Liver (tissue), 9 donors: Measurements from ENCODE around the gene FGF10. TPM values are rescaled to one million over a fixed set of nuclear protein-coding genes. Genes with fewer than 3 reads are reported as not detected.

Experiments
- DNase-seq: peaks from one replicate; pipeline ENCODE4 v3.0.0-alpha.2; 2017; ENCODE audit warnings: low spot score
- H3K27ac ChIP-seq, 2 donors: one replicate each; pipeline ENCODE4 v1.7.0; 2013; ENCODE audit warnings: inconsistent platforms in 2 of 2, low read length in 2 of 2, control low read depth in 1 of 2, low read depth in 1 of 2, mild to moderate bottlenecking in 1 of 2
- H3K27me3 ChIP-seq, 4 donors: one replicate each; pipeline versions ENCODE4 v1.6.1 to v1.7.0; 2013; ENCODE audit warnings: low read length in 3 of 4, inconsistent platforms in 1 of 4, mild to moderate bottlenecking in 1 of 4, moderate library complexity in 1 of 4; ENCODE audit not compliant: control insufficient read depth in 4 of 4, insufficient read depth in 4 of 4
- H3K36me3 ChIP-seq, 4 donors: one replicate each; pipeline versions ENCODE4 v1.6.1 to v1.7.0; 2013; ENCODE audit warnings: low read length in 3 of 4, mild to moderate bottlenecking in 3 of 4, low read depth in 1 of 4, moderate library complexity in 1 of 4; ENCODE audit not compliant: control insufficient read depth in 4 of 4, insufficient read depth in 3 of 4
- H3K4me1 ChIP-seq, 4 donors: one replicate each; pipeline versions ENCODE4 v1.6.1 to v1.7.0; 2013; ENCODE audit warnings: low read length in 3 of 4, mild to moderate bottlenecking in 3 of 4, moderate library complexity in 1 of 4; ENCODE audit not compliant: control insufficient read depth in 4 of 4, insufficient read depth in 4 of 4
- H3K4me3 ChIP-seq, 3 donors: one replicate each; pipeline versions ENCODE4 v1.6.1 to v1.7.0; 2013; ENCODE audit warnings: low read length in 3 of 3, control low read depth in 1 of 3, low read depth in 1 of 3, mild to moderate bottlenecking in 1 of 3
- H3K9ac ChIP-seq, 2 donors: one replicate each; pipeline ENCODE4 v1.7.0; 2013; ENCODE audit warnings: low read length in 2 of 2, mild to moderate bottlenecking in 2 of 2, moderate library complexity in 2 of 2, control low read depth in 1 of 2, low read depth in 1 of 2
- H3K9me3 ChIP-seq, 4 donors: one replicate each; pipeline versions ENCODE4 v1.6.1 to v1.7.0; 2013; ENCODE audit warnings: low read length in 3 of 4; ENCODE audit not compliant: control insufficient read depth in 4 of 4
- EGR1 ChIP-seq, 2 donors: IDR thresholded peaks; 2 replicates each; pipeline ENCODE4 v1.6.1; 2016 to 2018; ENCODE audit warnings: antibody characterized with exemption in 2 of 2, low read depth in 2 of 2
- FOXA1 ChIP-seq: IDR thresholded peaks from 2 replicates; pipeline ENCODE4 v1.6.1; 2016; ENCODE audit warnings: antibody characterized with exemption
- FOXA2 ChIP-seq: IDR thresholded peaks from 2 replicates; pipeline ENCODE4 v1.6.1; 2016; ENCODE audit warnings: antibody characterized with exemption
- GABPA ChIP-seq, 2 donors: IDR thresholded peaks in 1 of 2; conservative IDR thresholded peaks in 1 of 2; 2 replicates each; pipeline ENCODE4 v1.6.1; 2016; ENCODE audit warnings: antibody characterized with exemption in 2 of 2, mild to moderate bottlenecking in 1 of 2, moderate library complexity in 1 of 2
- HNF4A ChIP-seq, 2 donors: conservative IDR thresholded peaks; 2 replicates each; pipeline ENCODE4 v1.6.1; 2016; ENCODE audit warnings: antibody characterized with exemption in 2 of 2, mild to moderate bottlenecking in 2 of 2
- HNF4G ChIP-seq: IDR thresholded peaks from 2 replicates; pipeline ENCODE4 v1.6.1; 2016; ENCODE audit warnings: antibody characterized with exemption
- NR2F2 ChIP-seq: IDR thresholded peaks from 2 replicates; pipeline ENCODE4 v1.6.1; 2016; ENCODE audit warnings: antibody characterized with exemption
- RAD21 ChIP-seq, 2 donors: IDR thresholded peaks; 2 replicates each; pipeline ENCODE4 v1.6.1; 2016; ENCODE audit warnings: antibody characterized with exemption in 2 of 2, mild to moderate bottlenecking in 2 of 2
- REST ChIP-seq: IDR thresholded peaks from 2 replicates; pipeline ENCODE4 v1.6.1; 2016; ENCODE audit warnings: antibody characterized with exemption, mild to moderate bottlenecking
- RXRA ChIP-seq, 2 donors: IDR thresholded peaks; 2 replicates each; pipeline ENCODE4 v1.6.1; 2017 to 2018; ENCODE audit warnings: antibody characterized with exemption in 2 of 2, mild to moderate bottlenecking in 1 of 2
- SP1 ChIP-seq: IDR thresholded peaks from 2 replicates; pipeline ENCODE4 v1.6.1; 2018; ENCODE audit warnings: antibody characterized with exemption, mild to moderate bottlenecking
- TAF1 ChIP-seq: conservative IDR thresholded peaks from 2 replicates; pipeline ENCODE4 v1.6.1; 2016; ENCODE audit warnings: antibody characterized with exemption, mild to moderate bottlenecking
- YY1 ChIP-seq: IDR thresholded peaks from 2 replicates; pipeline ENCODE4 v1.6.1; 2016; ENCODE audit warnings: antibody characterized with exemption, mild to moderate bottlenecking
- WGBS: extraction: QIAGEN DNeasy Blood & Tissue Kit; methylation state at CpG from one replicate; pipeline ENCODE4 v1.1.7; 2013; 5-methylcytosine and 5-hydroxymethylcytosine counted together
- polyA plus RNA-seq, 2 donors: library from polyadenylated mRNA; stranded (reverse) in 1 of 2; unstranded in 1 of 2; fragments of 200-250 nt in 1 of 2; fragments of >200 nt in 1 of 2; fragmentation: Nextera tagmentation in 1 of 2; extraction: Ambion mirVana in 1 of 2; gene quantifications; one replicate each; pipeline versions ENCODE4 v1.2.1 to v1.2.3, GENCODE V29; 2013 to 2015
- total RNA-seq, 2 donors: library from RNA; depleted of rRNA; stranded (reverse); fragments of >200 nt; gene quantifications; one replicate each; pipeline ENCODE4 v1.2.3, GENCODE V29; 2014
- TF ChIP-seq, protein P1 (sequence below): IDR thresholded peaks from 2 replicates; pipeline ENCODE4 v1.6.1; 2016; ENCODE audit warnings: antibody characterized with exemption
- TF ChIP-seq, protein P2 (sequence below): IDR thresholded peaks from 2 replicates; pipeline ENCODE4 v1.6.1; 2016; ENCODE audit warnings: antibody characterized with exemption
- TF ChIP-seq, protein P3 (sequence below): IDR thresholded peaks from 2 replicates; pipeline ENCODE4 v1.6.1; 2016; ENCODE audit warnings: antibody characterized with exemption
- donor health status: healthy.
- donor health status: healthy.
- donor health status: healthy.
- donor health status: healthy.
- donor health status: healthy.

FGF10 gene
- total and polyA plus RNA-seq, 4 donors: 0.12 to 0.61 (median 0.25) TPM; not detected in 1

DNA sequence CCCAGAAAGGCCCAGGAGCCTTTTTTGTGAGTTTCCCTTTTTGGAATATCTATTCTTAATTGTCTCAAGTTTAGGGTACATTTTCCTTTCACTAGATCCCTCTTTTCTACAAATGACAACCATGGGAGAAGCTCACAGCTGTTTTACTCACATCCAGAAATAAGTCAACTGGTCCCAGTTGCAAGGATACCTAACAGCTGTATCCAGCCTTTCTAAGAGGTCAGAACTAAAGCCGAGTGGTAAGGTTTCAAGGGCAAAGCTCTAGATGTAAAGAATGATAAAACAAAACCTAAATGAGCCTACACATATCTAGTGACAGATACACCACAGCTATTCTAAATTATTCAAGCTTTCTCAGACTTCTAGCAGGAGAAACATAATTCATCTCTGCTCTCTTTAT, 4.4 kb downstream of the FGF10 start:
- H3K27me3 ChIP-seq: peaks cover 0 to 22% (median 3%) of the 10 kb centered on the region in 4 donors
- H3K27ac ChIP-seq: no peak overlapping the region
- 13% methylated on average over 1 of the region's 1 CpG for WGBS
- DNase-seq: no peak
- H3K4me1 ChIP-seq: peaks cover 5 to 15% (median 10%) of the 10 kb centered on the region in 4 donors
- no peaks in the 10 kb centered on the region for H3K36me3 ChIP-seq
- H3K4me3 ChIP-seq: no peak overlapping the region
- no peak overlapping the region for H3K9ac ChIP-seq
- no peaks in the 10 kb centered on the region for H3K9me3 ChIP-seq
- TF ChIP-seq FOXA1 (no peak), RXRA (IDR thresholded peaks at IDR 0.05) (no peak), TAF1 (no peak), SP1 (no peak), YY1 (no peak), EGR1 (IDR thresholded peaks at IDR 0.05; ENCODE audit: low read depth in 2 of 2) (no peak), NR2F2 (no peak), RAD21 (IDR thresholded peaks at IDR 0.05) (no peak), REST (no peak), GABPA (IDR thresholded peaks at IDR 0.05 in 1 of 2, conservative IDR thresholded peaks at IDR 0.05 in 1 of 2) (no peak), HNF4A (conservative IDR thresholded peaks at IDR 0.05) (no peak), HNF4G (no peak)
- TF ChIP-seq, protein P1, sequence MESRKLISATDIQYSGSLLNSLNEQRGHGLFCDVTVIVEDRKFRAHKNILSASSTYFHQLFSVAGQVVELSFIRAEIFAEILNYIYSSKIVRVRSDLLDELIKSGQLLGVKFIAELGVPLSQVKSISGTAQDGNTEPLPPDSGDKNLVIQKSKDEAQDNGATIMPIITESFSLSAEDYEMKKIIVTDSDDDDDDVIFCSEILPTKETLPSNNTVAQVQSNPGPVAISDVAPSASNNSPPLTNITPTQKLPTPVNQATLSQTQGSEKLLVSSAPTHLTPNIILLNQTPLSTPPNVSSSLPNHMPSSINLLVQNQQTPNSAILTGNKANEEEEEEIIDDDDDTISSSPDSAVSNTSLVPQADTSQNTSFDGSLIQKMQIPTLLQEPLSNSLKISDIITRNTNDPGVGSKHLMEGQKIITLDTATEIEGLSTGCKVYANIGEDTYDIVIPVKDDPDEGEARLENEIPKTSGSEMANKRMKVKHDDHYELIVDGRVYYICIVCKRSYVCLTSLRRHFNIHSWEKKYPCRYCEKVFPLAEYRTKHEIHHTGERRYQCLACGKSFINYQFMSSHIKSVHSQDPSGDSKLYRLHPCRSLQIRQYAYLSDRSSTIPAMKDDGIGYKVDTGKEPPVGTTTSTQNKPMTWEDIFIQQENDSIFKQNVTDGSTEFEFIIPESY: no peak
- TF ChIP-seq, protein P2, sequence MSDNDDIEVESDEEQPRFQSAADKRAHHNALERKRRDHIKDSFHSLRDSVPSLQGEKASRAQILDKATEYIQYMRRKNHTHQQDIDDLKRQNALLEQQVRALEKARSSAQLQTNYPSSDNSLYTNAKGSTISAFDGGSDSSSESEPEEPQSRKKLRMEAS: no peak

- Histone ChIP-seq H3K9ac (no peak overlapping the region), H3K9me3 (no peaks in the 10 kb centered on the region), H3K36me3 (no peaks in the 10 kb centered on the region), H3K27ac (no peak overlapping the region), H3K27me3 (peaks cover 0 to 16% (median 3%) of the 10 kb centered on the region in 4 donors), H3K4me3 (no peak overlapping the region), H3K4me1 (no peaks in the 10 kb centered on the region)
- no peak for DNase-seq
- TF ChIP-seq FOXA2 (no peak), RAD21 (IDR thresholded peaks at IDR 0.05) (no peak), REST (no peak)
- TF ChIP-seq, protein P3, sequence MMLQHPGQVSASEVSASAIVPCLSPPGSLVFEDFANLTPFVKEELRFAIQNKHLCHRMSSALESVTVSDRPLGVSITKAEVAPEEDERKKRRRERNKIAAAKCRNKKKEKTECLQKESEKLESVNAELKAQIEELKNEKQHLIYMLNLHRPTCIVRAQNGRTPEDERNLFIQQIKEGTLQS: no peak
- TF ChIP-seq, protein P1: no peak
Observed at GRCh38 chr5:44382894-44383293, 6.3 kb downstream of the FGF10 start.
